Lung (tissue), 12 donors: ENCODE results near the gene MAL. TPM values are rescaled to one million over a fixed set of nuclear protein-coding genes. Genes with fewer than 3 reads are reported as not detected.

ENCODE experiments used
- ATAC-seq: fragments of 200-7000 bp; cut with Tn5 transposase; one replicate; pipeline ENCODE4 v1.9.1; 2020; ENCODE audit warnings: moderate number of reproducible peaks; ENCODE audit not compliant: insufficient read depth, low FRiP score
- DNase-seq, 3 donors: peaks; one replicate each; pipeline ENCODE4 v3.0.0-alpha.2; 2013 to 2017
- H3K27ac ChIP-seq, 2 donors: one replicate each; pipeline ENCODE4 v1.5.1; 2013; ENCODE audit warnings: mild to moderate bottlenecking in 2 of 2, moderate library complexity in 2 of 2, control low read depth in 1 of 2, inconsistent platforms in 1 of 2, low read depth in 1 of 2, low read length in 1 of 2
- H3K27me3 ChIP-seq, 3 donors: one replicate each; pipeline ENCODE4 v1.5.1; 2013; ENCODE audit warnings: low read length in 2 of 3; ENCODE audit not compliant: control insufficient read depth in 3 of 3, insufficient read depth in 3 of 3
- H3K36me3 ChIP-seq, 4 donors: one replicate each; pipeline ENCODE4 v1.5.1; 2013; ENCODE audit warnings: low read length in 4 of 4, mild to moderate bottlenecking in 1 of 4, moderate library complexity in 1 of 4; ENCODE audit not compliant: control insufficient read depth in 4 of 4, insufficient read depth in 4 of 4
- H3K4me1 ChIP-seq, 5 donors: one replicate each; pipeline ENCODE4 v1.5.1; 2013; ENCODE audit warnings: low read length in 5 of 5, mild to moderate bottlenecking in 2 of 5, moderate library complexity in 1 of 5; ENCODE audit not compliant: control insufficient read depth in 5 of 5, insufficient read depth in 5 of 5
- H3K4me3 ChIP-seq: one replicate; pipeline ENCODE4 v1.5.1; 2013; ENCODE audit warnings: mild to moderate bottlenecking, control low read depth, moderate library complexity
- H3K9ac ChIP-seq, 2 donors: one replicate each; pipeline ENCODE4 v1.5.1; 2013; ENCODE audit warnings: low read length in 2 of 2, control low read depth in 1 of 2; ENCODE audit not compliant: insufficient read depth in 1 of 2
- H3K9me3 ChIP-seq, 4 donors: one replicate each; pipeline ENCODE4 v1.5.1; 2013; ENCODE audit warnings: low read length in 3 of 4, mild to moderate bottlenecking in 1 of 4, moderate library complexity in 1 of 4; ENCODE audit not compliant: control insufficient read depth in 4 of 4, insufficient read depth in 3 of 4
- WGBS, 2 donors: extraction: QIAGEN DNeasy Blood & Tissue Kit; methylation state at CpG; one replicate each; pipeline ENCODE4 v1.1.7; 2013; 5-methylcytosine and 5-hydroxymethylcytosine counted together
- polyA plus RNA-seq, 2 donors: library from polyadenylated mRNA; stranded (reverse); fragments of 200-250 nt; gene quantifications; one replicate each; pipeline ENCODE4 v1.2.1, GENCODE V29; 2013
- total RNA-seq, 2 donors: library from RNA; depleted of rRNA in 1 of 2; stranded (reverse); fragments of >200 nt in 1 of 2; gene quantifications; one replicate each; pipeline ENCODE4 v1.2.1, GENCODE V29; 2014 to 2021
- TF ChIP-seq, protein P1 (sequence below): IDR thresholded peaks from 2 replicates; pipeline ENCODE4 v1.5.1; 2012; ENCODE audit warnings: mild to moderate bottlenecking; ENCODE audit errors: control extremely low read depth, extremely low read depth
- donor health status: control.
- donor health status: control.
- donor health status: Bipolar disorder and iron deficiency.
- donor health status: healthy.
- donor health status: DM: yes; HTN: yes; CAD: no.

The MAL gene
- total and polyA plus RNA-seq, 4 donors: 1.3 to 19.0 (median 10.5) TPM

DNA sequence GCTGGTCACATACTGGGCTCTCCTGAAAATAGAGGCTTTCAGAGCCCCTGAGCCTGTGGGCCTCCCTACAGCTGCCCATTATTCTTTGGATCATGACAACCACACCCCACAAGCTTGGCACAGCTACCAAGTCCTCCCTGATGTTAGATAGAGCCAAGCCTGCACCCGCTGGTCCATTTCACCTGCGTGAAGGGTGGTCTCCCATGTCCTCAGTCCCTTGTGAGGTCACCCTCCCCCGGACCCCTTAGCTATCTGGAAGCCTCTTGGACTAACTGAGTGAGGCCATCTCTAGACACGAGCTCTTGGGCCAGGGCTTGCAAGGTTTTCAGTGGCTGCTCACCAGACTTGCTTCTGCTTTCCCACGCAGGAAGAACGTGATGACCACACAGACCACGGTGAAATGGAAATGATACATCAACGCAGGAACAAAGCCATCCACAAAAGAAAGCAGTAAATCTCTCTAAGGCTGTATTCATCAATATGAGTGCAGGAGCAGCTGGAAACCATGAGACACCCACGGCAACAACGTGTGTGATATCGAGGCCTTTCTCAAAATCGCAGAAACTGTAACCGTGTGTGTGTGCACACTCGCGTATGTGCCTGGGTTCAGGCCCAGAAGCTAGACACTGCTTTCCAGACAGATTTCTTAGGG, 10.1 kb upstream of the MAL start:
- ATAC-seq (no peak), DNase-seq (no peak)
- H3K9me3 ChIP-seq: no peaks in the 10 kb centered on the region
- no peak overlapping the region for H3K9ac ChIP-seq
- no peak overlapping the region for H3K4me3 ChIP-seq
- TF ChIP-seq, protein P1, sequence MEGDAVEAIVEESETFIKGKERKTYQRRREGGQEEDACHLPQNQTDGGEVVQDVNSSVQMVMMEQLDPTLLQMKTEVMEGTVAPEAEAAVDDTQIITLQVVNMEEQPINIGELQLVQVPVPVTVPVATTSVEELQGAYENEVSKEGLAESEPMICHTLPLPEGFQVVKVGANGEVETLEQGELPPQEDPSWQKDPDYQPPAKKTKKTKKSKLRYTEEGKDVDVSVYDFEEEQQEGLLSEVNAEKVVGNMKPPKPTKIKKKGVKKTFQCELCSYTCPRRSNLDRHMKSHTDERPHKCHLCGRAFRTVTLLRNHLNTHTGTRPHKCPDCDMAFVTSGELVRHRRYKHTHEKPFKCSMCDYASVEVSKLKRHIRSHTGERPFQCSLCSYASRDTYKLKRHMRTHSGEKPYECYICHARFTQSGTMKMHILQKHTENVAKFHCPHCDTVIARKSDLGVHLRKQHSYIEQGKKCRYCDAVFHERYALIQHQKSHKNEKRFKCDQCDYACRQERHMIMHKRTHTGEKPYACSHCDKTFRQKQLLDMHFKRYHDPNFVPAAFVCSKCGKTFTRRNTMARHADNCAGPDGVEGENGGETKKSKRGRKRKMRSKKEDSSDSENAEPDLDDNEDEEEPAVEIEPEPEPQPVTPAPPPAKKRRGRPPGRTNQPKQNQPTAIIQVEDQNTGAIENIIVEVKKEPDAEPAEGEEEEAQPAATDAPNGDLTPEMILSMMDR: no peak
- H3K27ac ChIP-seq: no peak overlapping the region
- WGBS, 2 donors: 77 to 82% methylated on average over 15 of the region's 15 CpGs
- H3K4me1 ChIP-seq: peaks cover 0 to 24% (median 12%) of the 10 kb centered on the region in 5 donors
- H3K36me3 ChIP-seq: no peaks in the 10 kb centered on the region
- no peaks in the 10 kb centered on the region for H3K27me3 ChIP-seq

DNA sequence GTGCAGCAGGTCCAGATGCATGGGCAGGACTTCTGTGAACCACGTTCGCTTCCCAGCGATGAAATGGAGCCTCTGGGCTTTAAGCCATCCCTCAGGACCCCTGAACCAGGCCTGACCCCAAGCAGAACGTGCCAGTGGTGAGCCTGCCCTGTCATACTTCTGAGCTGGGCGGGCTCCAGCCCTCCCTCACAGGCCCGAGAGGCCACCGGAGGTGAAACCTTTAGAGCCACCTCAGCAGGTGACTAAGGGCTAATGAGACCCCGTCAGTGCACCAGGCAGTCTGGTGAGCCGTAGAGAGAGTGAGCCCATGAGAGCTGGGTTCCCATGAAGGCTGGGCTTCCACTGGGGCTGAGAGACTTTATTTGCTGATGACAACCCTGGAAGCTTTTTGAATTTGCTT, 8.9 kb upstream of the MAL start:
- no peak for DNase-seq
- WGBS, 2 donors: 83 to 89% methylated on average over 9 of the region's 9 CpGs
- TF ChIP-seq, protein P1: no peak

DNA sequence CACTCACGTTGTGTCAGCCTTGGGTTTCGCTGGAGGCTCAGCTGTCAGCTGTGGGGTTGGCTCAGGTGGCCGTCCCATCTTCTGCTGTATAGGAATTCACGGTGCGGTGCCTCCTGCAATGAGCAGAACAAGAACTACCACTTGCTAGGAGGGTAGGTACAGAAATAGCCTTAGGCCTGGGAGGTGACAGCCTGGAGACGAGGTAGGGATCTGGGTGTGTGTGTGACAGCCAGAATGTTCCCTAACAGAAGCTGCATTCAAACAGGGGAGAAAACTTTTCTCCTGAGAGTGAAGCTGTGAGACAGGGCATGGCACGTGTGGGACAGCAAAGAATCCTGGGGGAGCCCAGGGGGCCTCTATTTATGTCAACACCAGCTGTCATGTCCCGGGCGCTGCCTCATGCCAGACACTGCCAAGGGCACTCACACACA, 8.4 kb upstream of the MAL start:
- Histone ChIP-seq H3K4me1 (peaks cover 0 to 17% (median 4%) of the 10 kb centered on the region in 5 donors), H3K9ac (no peak overlapping the region), H3K36me3 (no peaks in the 10 kb centered on the region), H3K4me3 (no peak overlapping the region), H3K27me3 (no peaks in the 10 kb centered on the region), H3K27ac (no peak overlapping the region), H3K9me3 (no peaks in the 10 kb centered on the region)
- 82 to 85% methylated on average over 9 of the region's 9 CpGs for WGBS, 2 donors
- TF ChIP-seq, protein P1: no peak
- DNase-seq: no peak
- ATAC-seq: no peak

More for the DNA sequence above, 8.9 kb upstream of the MAL start:
- H3K9ac ChIP-seq: no peak overlapping the region
- H3K4me3 ChIP-seq: no peak overlapping the region
- no peaks in the 10 kb centered on the region for H3K36me3 ChIP-seq
- ATAC-seq: no peak
- H3K27ac ChIP-seq: no peak overlapping the region
- no peaks in the 10 kb centered on the region for H3K27me3 ChIP-seq
- peaks cover 0 to 17% (median 4%) of the 10 kb centered on the region in 5 donors for H3K4me1 ChIP-seq
- no peaks in the 10 kb centered on the region for H3K9me3 ChIP-seq

DNA sequence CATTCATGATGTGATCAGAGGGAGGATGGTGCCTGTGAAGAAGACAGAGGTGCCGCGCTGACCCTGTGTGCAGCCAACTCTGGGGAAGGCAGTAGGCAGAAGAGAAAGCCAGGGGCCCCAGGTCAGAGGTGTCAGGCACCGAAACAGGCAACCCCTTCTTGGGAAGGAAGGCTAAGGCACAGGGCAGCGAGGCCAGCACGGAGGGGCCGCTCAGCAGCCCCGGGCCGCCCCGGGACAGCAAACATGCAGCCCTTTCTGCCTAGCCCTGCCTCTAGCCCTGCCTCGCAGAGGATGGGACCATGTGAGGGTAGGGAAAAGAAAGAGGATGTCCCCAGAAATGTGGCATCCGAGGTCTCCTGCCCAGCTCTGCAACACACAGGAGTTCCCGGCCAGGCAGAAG, 7.7 kb upstream of the MAL start:
- Histone ChIP-seq H3K9ac (no peak overlapping the region), H3K4me1 (peaks cover 0 to 17% (median 4%) of the 10 kb centered on the region in 5 donors), H3K36me3 (no peaks in the 10 kb centered on the region), H3K9me3 (no peaks in the 10 kb centered on the region), H3K27ac (no peak overlapping the region), H3K4me3 (no peak overlapping the region), H3K27me3 (peaks cover 0 to 2% (median 0%) of the 10 kb centered on the region in 3 donors)
- DNase-seq: no peak
- TF ChIP-seq, protein P1: no peak
- 90 to 93% methylated on average over 12 of the region's 12 CpGs for WGBS, 2 donors
- no peak for ATAC-seq
